Panc1 (cell line): ENCODE data around the gene MAGOH. TPM values are rescaled to one million over a fixed set of nuclear protein-coding genes. Genes with fewer than 3 reads are reported as not detected.

Experiments
- ATAC-seq: fragments of 200-7000 bp; cut with Tn5 transposase; 2 replicates; pipeline ENCODE4 v1.9.1; 2020; ENCODE audit warnings: mild to moderate bottlenecking, moderate library complexity
- BruUV-seq: library from RNA; stranded (reverse); fragments of 400-500 nt; replicated peaks from 2 replicates; lab custom pipeline; 2021; lab: Mats Ljungman, UMichigan
- CTCF ChIA-PET: fragments of 300-600 bp; sonication (Branson Sonifier 250); formaldehyde crosslinking; loops from one replicate; lab custom pipeline; 2022; ENCODE audit warnings: antibody characterized with exemption; lab: Charles Lee
- POLR2A ChIA-PET: fragments of 300-600 bp; sonication (Branson Sonifier 250); formaldehyde crosslinking; loops from one replicate; lab custom pipeline; 2022; ENCODE audit warnings: antibody characterized with exemption; lab: Charles Lee
- DNase-seq: peaks from one replicate; pipeline ENCODE4 v3.0.0-alpha.2; 2010; ENCODE audit warnings: low read depth, low spot score
- H3K27ac ChIP-seq: 2 replicates; pipeline ENCODE4 v1.5.1; 2011; ENCODE audit warnings: mild to moderate bottlenecking, low read length, inconsistent platforms
- H3K27me3 ChIP-seq: fragments of 200-500 bp; sonication (Bioruptor generic); 2 replicates; pipeline ENCODE4 v1.6.0; 2014; ENCODE audit warnings: low read length, inconsistent platforms; ENCODE audit not compliant: control insufficient read depth, insufficient read depth
- H3K36me3 ChIP-seq: fragments of 200-500 bp; sonication (Bioruptor generic); 2 replicates; pipeline ENCODE4 v1.5.1; 2014; ENCODE audit warnings: inconsistent platforms, mild to moderate bottlenecking, low read length, moderate library complexity; ENCODE audit not compliant: control insufficient read depth, insufficient read depth
- H3K4me1 ChIP-seq: 2 replicates; pipeline ENCODE4 v1.5.1; 2011; ENCODE audit warnings: inconsistent platforms, mild to moderate bottlenecking, low read length, moderate library complexity; ENCODE audit not compliant: control insufficient read depth, insufficient read depth
- H3K4me3 ChIP-seq, 2 experiments: 2 replicates each; pipeline ENCODE4 v1.5.1; 2011 to 2012; ENCODE audit warnings: low read depth in 2 of 2, low read length in 2 of 2, mild to moderate bottlenecking in 2 of 2, inconsistent platforms in 1 of 2, moderate library complexity in 1 of 2
- H3K9me3 ChIP-seq: fragments of 200-500 bp; sonication (Bioruptor generic); 2 replicates; pipeline ENCODE4 v1.5.1; 2014; ENCODE audit warnings: low read depth, mild to moderate bottlenecking, inconsistent platforms, low read length, moderate library complexity; ENCODE audit not compliant: control insufficient read depth, insufficient read depth
- POLR2AphosphoS5 ChIP-seq: IDR thresholded peaks from 2 replicates; pipeline ENCODE4 v1.6.1; 2012; ENCODE audit warnings: mild to moderate bottlenecking, low read depth, low read length, moderate library complexity
- SIN3A ChIP-seq: IDR thresholded peaks from 2 replicates; pipeline ENCODE4 v1.6.1; 2012; ENCODE audit warnings: low read depth, mild to moderate bottlenecking, low read length, moderate library complexity, borderline replicate concordance; ENCODE audit not compliant: insufficient read depth
- TCF7L2 ChIP-seq: IDR thresholded peaks from 2 replicates; pipeline ENCODE4 v1.6.1; 2011; ENCODE audit warnings: mild to moderate bottlenecking, low read depth, low read length, inconsistent platforms
- in situ Hi-C: cut with HindIII; loops from 2 replicates; pipeline ENCODE4 v1.10.0; 2016; ENCODE audit warnings: low sequenced_read_pairs, low pct_unique_long_range_greater_than_20kb
- intact Hi-C: fragments of 100-400 bp; cut with micrococcal nuclease; formaldehyde crosslinking; loops from one replicate; pipeline ENCODE4 v1.10.0; 2022; ENCODE audit not compliant: unreplicated experiment
- total RNA-seq: library from RNA; stranded (reverse); gene quantifications from one replicate; pipeline ENCODE4 v1.2.1, GENCODE V29; 2021; ENCODE audit not compliant: unreplicated experiment
- TF ChIP-seq, protein P1 (sequence below), 2 experiments: IDR thresholded peaks; 2 replicates each; pipeline ENCODE4 v1.6.1; 2011 to 2012; ENCODE audit warnings: low read depth in 2 of 2, control low read depth in 1 of 2, low read length in 1 of 2, mild to moderate bottlenecking in 1 of 2, moderate library complexity in 1 of 2; ENCODE audit not compliant: insufficient read depth in 1 of 2
- TF ChIP-seq, protein P2 (sequence below): fragments of 450-650 bp; IDR thresholded peaks from 2 replicates; pipeline ENCODE4 v1.5.1; 2017; ENCODE audit warnings: mild to moderate bottlenecking

MAGOH gene
- total RNA-seq, 1 experiment from 2014 or later = 63.8 TPM

GRCh38 chr1:53190210-53190611, 48.1 kb downstream of the MAGOH start:
- intact Hi-C loops (no loop called here), in situ Hi-C loops (no loop called here)
- no peaks in the 10 kb centered on the region for H3K9me3 ChIP-seq
- no peaks in the 10 kb centered on the region for H3K27me3 ChIP-seq
- DNase-seq (no peak), ATAC-seq (no peak)
- no peak overlapping the region for H3K27ac ChIP-seq
- no peaks in the 10 kb centered on the region for H3K36me3 ChIP-seq
- no peak for TF ChIP-seq POLR2AphosphoS5
- TF ChIP-seq SIN3A = no peak
- TF ChIP-seq, protein P1, sequence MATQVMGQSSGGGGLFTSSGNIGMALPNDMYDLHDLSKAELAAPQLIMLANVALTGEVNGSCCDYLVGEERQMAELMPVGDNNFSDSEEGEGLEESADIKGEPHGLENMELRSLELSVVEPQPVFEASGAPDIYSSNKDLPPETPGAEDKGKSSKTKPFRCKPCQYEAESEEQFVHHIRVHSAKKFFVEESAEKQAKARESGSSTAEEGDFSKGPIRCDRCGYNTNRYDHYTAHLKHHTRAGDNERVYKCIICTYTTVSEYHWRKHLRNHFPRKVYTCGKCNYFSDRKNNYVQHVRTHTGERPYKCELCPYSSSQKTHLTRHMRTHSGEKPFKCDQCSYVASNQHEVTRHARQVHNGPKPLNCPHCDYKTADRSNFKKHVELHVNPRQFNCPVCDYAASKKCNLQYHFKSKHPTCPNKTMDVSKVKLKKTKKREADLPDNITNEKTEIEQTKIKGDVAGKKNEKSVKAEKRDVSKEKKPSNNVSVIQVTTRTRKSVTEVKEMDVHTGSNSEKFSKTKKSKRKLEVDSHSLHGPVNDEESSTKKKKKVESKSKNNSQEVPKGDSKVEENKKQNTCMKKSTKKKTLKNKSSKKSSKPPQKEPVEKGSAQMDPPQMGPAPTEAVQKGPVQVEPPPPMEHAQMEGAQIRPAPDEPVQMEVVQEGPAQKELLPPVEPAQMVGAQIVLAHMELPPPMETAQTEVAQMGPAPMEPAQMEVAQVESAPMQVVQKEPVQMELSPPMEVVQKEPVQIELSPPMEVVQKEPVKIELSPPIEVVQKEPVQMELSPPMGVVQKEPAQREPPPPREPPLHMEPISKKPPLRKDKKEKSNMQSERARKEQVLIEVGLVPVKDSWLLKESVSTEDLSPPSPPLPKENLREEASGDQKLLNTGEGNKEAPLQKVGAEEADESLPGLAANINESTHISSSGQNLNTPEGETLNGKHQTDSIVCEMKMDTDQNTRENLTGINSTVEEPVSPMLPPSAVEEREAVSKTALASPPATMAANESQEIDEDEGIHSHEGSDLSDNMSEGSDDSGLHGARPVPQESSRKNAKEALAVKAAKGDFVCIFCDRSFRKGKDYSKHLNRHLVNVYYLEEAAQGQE (IDR thresholded peaks at IDR 0.05; ENCODE audit: insufficient read depth in 1 of 2, low read depth in 2 of 2, low read length in 1 of 2) = no peak
- TF ChIP-seq, protein P2, sequence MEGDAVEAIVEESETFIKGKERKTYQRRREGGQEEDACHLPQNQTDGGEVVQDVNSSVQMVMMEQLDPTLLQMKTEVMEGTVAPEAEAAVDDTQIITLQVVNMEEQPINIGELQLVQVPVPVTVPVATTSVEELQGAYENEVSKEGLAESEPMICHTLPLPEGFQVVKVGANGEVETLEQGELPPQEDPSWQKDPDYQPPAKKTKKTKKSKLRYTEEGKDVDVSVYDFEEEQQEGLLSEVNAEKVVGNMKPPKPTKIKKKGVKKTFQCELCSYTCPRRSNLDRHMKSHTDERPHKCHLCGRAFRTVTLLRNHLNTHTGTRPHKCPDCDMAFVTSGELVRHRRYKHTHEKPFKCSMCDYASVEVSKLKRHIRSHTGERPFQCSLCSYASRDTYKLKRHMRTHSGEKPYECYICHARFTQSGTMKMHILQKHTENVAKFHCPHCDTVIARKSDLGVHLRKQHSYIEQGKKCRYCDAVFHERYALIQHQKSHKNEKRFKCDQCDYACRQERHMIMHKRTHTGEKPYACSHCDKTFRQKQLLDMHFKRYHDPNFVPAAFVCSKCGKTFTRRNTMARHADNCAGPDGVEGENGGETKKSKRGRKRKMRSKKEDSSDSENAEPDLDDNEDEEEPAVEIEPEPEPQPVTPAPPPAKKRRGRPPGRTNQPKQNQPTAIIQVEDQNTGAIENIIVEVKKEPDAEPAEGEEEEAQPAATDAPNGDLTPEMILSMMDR = no peak
- no peak for TF ChIP-seq TCF7L2
- BruUV-seq = no TSS peak
- H3K4me1 ChIP-seq = no peaks in the 10 kb centered on the region
- CTCF ChIA-PET = no interaction called here
- no peak overlapping the region for H3K4me3 ChIP-seq
- POLR2A ChIA-PET = no interaction called here

GRCh38 chr1:53189061-53189460, 49.3 kb downstream of the MAGOH start:
- H3K36me3 ChIP-seq = no peaks in the 10 kb centered on the region
- in situ Hi-C loops = no loop called here

More at GRCh38 chr1:53189061-53189460, 49.3 kb downstream of the MAGOH start:
- no peaks in the 10 kb centered on the region for H3K27me3 ChIP-seq
- intact Hi-C loops = loop anchor here (10.0 kb wide), 1 partner anchor 284 kb away; no protein-coding TSS in a partner anchor
- H3K4me3 ChIP-seq = no peak overlapping the region
- CTCF ChIA-PET = interaction anchor here (0.6 kb wide), 1 partner anchor 205 kb away, joined by 3 read pairs; no protein-coding TSS in a partner anchor
- no peak overlapping the region for H3K27ac ChIP-seq
- H3K4me1 ChIP-seq = no peaks in the 10 kb centered on the region
- DNase-seq (no peak), ATAC-seq (no peak)
- H3K9me3 ChIP-seq = no peaks in the 10 kb centered on the region
- TF ChIP-seq TCF7L2 = no peak
- TF ChIP-seq, protein P1 (IDR thresholded peaks at IDR 0.05; ENCODE audit: insufficient read depth in 1 of 2, low read depth in 2 of 2, low read length in 1 of 2) = no peak
- TF ChIP-seq, protein P2 = no peak
- no peak for TF ChIP-seq POLR2AphosphoS5
- TF ChIP-seq SIN3A = no peak
- no TSS peak for BruUV-seq
- POLR2A ChIA-PET = interaction anchor here (0.6 kb wide), 1 partner anchor 19 kb away, joined by 8 read pairs; no protein-coding TSS in a partner anchor
